ENCODE data around the gene PRR18.

- no peak for TF ChIP-seq CTCF (IDR thresholded peaks at IDR 0.05)
- TF ChIP-seq REST (IDR thresholded peaks at IDR 0.05; ENCODE audit: insufficient read depth in 1 of 2, low read depth in 2 of 2, low read length in 1 of 2) = no peak
- TF ChIP-seq POLR2AphosphoS5 (IDR thresholded peaks at IDR 0.05; ENCODE audit: low read depth, low read length) = no peak
These were observed 11.9 kb downstream of the PRR18 start for GRCh38 chr6:166296035-166296883.
